B cell (primary cell): Measurements from ENCODE around the gene MEGF11. TPM values are rescaled to one million over a fixed set of nuclear protein-coding genes. Genes with fewer than 3 reads are reported as not detected.

Source experiments
- ATAC-seq: fragments of 200-7000 bp; cut with Tn5 transposase; one replicate; pipeline ENCODE4 v1.10.0; 2021; ENCODE audit warnings: low read depth, mild to moderate bottlenecking, moderate number of reproducible peaks, moderate library complexity
- CTCF ChIA-PET: fragments of 350-600 bp; sonication (Branson Sonifier 250); formaldehyde crosslinking; loops from one replicate; lab custom pipeline; 2021; ENCODE audit warnings: antibody characterized with exemption, inconsistent platforms; lab: Charles Lee
- POLR2A ChIA-PET: fragments of 350-600 bp; sonication (Branson Sonifier 250); formaldehyde crosslinking; loops from one replicate; lab custom pipeline; 2021; ENCODE audit warnings: antibody characterized with exemption; lab: Charles Lee
- DNase-seq: peaks from one replicate; pipeline ENCODE4 v3.0.0; 2013
- H2AFZ ChIP-seq: 2 replicates; pipeline ENCODE4 v1.6.1; 2012; ENCODE audit warnings: mild to moderate bottlenecking, low read depth, low read length; ENCODE audit not compliant: insufficient read depth, poor library complexity, severe bottlenecking
- H3K27ac ChIP-seq, 2 donors: 1 replicate in 1 of 2; 2 replicates in 1 of 2; pipeline ENCODE4 v1.5.1; 2012 to 2013; ENCODE audit warnings: low read length in 2 of 2, mild to moderate bottlenecking in 2 of 2, moderate library complexity in 1 of 2
- H3K27me3 ChIP-seq, 4 experiments: fragments of 200-600 bp in 1 of 4; sonication (generic) in 1 of 4; replicated peaks in 1 of 4; 1 replicate in 2 of 4; 2 replicates in 2 of 4; pipeline versions ENCODE4 v1.6.1 to v1.7.0; 2013 to 2016; ENCODE audit warnings: low read length in 3 of 4, mild to moderate bottlenecking in 2 of 4, mixed read lengths in 1 of 4, moderate library complexity in 1 of 4; ENCODE audit not compliant: insufficient read depth in 4 of 4, control insufficient read depth in 3 of 4; ENCODE audit errors: control extremely low read depth in 1 of 4
- H3K36me3 ChIP-seq, 2 experiments: replicated peaks in 1 of 2; 1 replicate in 1 of 2; 2 replicates in 1 of 2; pipeline versions ENCODE4 v1.6.1 to v1.7.1; 2013; ENCODE audit warnings: low read length in 1 of 2; ENCODE audit not compliant: insufficient read depth in 2 of 2, control insufficient read depth in 1 of 2; ENCODE audit errors: control extremely low read depth in 1 of 2, extremely low read depth in 1 of 2
- H3K4me1 ChIP-seq, 2 donors: fragments of 200-600 bp in 1 of 2; sonication (generic) in 1 of 2; 1 replicate in 1 of 2; 2 replicates in 1 of 2; pipeline versions ENCODE4 v1.5.1 to v1.6.1; 2013 to 2017; ENCODE audit warnings: low read length in 2 of 2; ENCODE audit not compliant: control insufficient read depth in 2 of 2, insufficient read depth in 2 of 2
- H3K4me2 ChIP-seq: replicated peaks from 2 replicates; pipeline ENCODE3; 2012; ENCODE audit warnings: mild to moderate bottlenecking, low read depth, low read length; ENCODE audit not compliant: poor library complexity, severe bottlenecking
- H3K4me3 ChIP-seq, 5 experiments: fragments of 200-600 bp in 1 of 5; sonication (generic) in 1 of 5; 1 replicate in 3 of 5; 2 replicates in 2 of 5; pipeline versions ENCODE4 v1.5.1 to v1.7.0; 2011 to 2016; ENCODE audit warnings: low read length in 4 of 5, mild to moderate bottlenecking in 4 of 5, low read depth in 2 of 5, control low read depth in 1 of 5, moderate library complexity in 1 of 5; ENCODE audit not compliant: insufficient read depth in 1 of 5; ENCODE audit errors: control extremely low read depth in 1 of 5, extremely low read depth in 1 of 5
- H3K79me2 ChIP-seq: fragments of 200-600 bp; sonication (generic); one replicate; pipeline ENCODE4 v1.6.0; 2016; ENCODE audit warnings: low read length; ENCODE audit not compliant: control insufficient read depth, insufficient read depth
- H3K9ac ChIP-seq: fragments of 200-600 bp; sonication (generic); 2 replicates; pipeline ENCODE4 v1.6.1; 2017; ENCODE audit warnings: mild to moderate bottlenecking, low read length, moderate library complexity
- H3K9me3 ChIP-seq, 3 donors: one replicate each; pipeline versions ENCODE4 v1.6.1 to v1.7.1; 2013; ENCODE audit warnings: low read length in 2 of 3; ENCODE audit not compliant: control insufficient read depth in 2 of 3, insufficient read depth in 1 of 3; ENCODE audit errors: control extremely low read depth in 1 of 3
- H4K20me1 ChIP-seq: 2 replicates; pipeline ENCODE4 v1.6.0; 2012; ENCODE audit warnings: mild to moderate bottlenecking, low read length; ENCODE audit not compliant: insufficient read depth, control insufficient read depth, poor library complexity, severe bottlenecking
- H3K27ac Mint-ChIP-seq: one replicate; pipeline ENCODE4 v1.8.0; 2021; ENCODE audit warnings: mixed read lengths
- H3K27me3 Mint-ChIP-seq: one replicate; pipeline ENCODE4 v1.8.0; 2021; ENCODE audit warnings: mixed read lengths
- H3K4me1 Mint-ChIP-seq: one replicate; pipeline ENCODE4 v1.8.0; 2021; ENCODE audit warnings: mixed read lengths
- H3K4me3 Mint-ChIP-seq: one replicate; pipeline ENCODE4 v1.8.0; 2021; ENCODE audit warnings: mixed read lengths
- H3K9me3 Mint-ChIP-seq: one replicate; pipeline ENCODE4 v1.8.0; 2022; ENCODE audit warnings: mixed read lengths; ENCODE audit not compliant: insufficient read depth
- CTCF ChIP-seq: fragments of 200-600 bp; IDR thresholded peaks from one replicate; pipeline ENCODE4 v1.8.0; 2022; ENCODE audit warnings: antibody characterized with exemption, mild to moderate bottlenecking
- EZH2 ChIP-seq: IDR thresholded peaks from 2 replicates; pipeline ENCODE4 v1.6.1; 2012; ENCODE audit warnings: borderline replicate concordance, low read depth, mild to moderate bottlenecking, moderate library complexity, low read length; ENCODE audit not compliant: insufficient read depth, poor library complexity, severe bottlenecking
- WGBS: methylation state at CpG from one replicate; pipeline ENCODE4 v1.1.5; 2013; ENCODE audit warnings: missing lambda C conversion rate; ENCODE audit not compliant: insufficient coverage; 5-methylcytosine and 5-hydroxymethylcytosine counted together
- intact Hi-C: fragments of 100-400 bp; cut with micrococcal nuclease; formaldehyde crosslinking; loops from one replicate; pipeline ENCODE4 v1.10.0; 2022
- polyA plus RNA-seq: library from polyadenylated mRNA; depleted of rRNA; stranded (reverse); fragments of >200 nt; gene quantifications from 2 replicates; pipeline ENCODE4 v1.2.3, GENCODE V29; 2012
- total RNA-seq, 2 donors: library from RNA; stranded (reverse); fragments of 120-200 nt in 1 of 2; gene quantifications; 1 replicate in 1 of 2; 2 replicates in 1 of 2; pipeline versions ENCODE4 v1.2.3 to v1.2.4, GENCODE V29; 2013 to 2022

The MEGF11 gene
- total and polyA plus RNA-seq, 2 donors (not counting 1 experiment from before 2014, with no cell fraction given) = 0.04 to 0.34 TPM

DNA sequence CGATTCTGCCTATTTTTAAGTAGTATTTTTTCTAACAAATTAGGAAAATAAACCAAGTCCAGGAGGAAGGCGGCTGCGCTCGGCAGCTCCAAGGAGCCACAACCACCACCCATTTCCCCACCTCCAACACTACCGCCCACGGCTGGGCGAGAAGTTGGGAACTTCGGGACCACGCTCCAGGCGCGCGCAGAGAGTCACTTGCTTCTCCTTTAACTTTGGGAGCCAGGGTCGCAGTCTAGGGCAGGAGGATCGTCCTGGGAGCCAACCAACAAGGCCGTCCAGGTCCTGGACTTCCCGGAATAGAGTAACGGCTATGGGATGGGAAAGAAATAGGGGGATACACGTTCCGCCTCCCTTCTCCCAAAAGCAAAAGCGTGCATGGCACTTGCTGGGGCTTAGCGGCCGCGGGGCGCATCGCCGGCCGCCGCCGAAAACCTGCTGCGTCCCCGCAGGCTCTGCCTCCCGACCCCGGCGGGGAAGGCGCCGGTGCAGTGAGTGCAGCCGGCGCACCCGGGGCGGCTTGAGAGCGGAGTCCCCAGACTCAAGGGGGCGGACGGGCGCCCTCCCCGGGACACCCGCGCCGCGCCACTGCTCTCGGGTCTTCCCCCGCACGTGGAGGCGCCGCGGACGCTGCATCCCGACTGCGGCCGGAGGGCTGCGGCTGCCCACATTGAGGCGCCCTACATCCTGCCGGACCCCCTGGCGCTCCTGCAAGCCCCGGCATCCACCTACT, 699 bp downstream of the MEGF11 start:
- Mint-ChIP-seq H3K9me3 (no peaks in the 10 kb centered on the region), H3K4me1 (peaks cover 27% of the 10 kb centered on the region), H3K27ac (no peak overlapping the region), H3K27me3 (peaks cover 62% of the 10 kb centered on the region), H3K4me3 (peak overlapping the region; percentile 81)
- ATAC-seq = peak; percentile 37
- H4K20me1 ChIP-seq = no peaks in the 10 kb centered on the region
- TF ChIP-seq EZH2 (no peak), CTCF (no peak)
- H3K79me2 ChIP-seq = no peaks in the 10 kb centered on the region
- H3K9me3 ChIP-seq = peaks cover 0 to 10% (median 0%) of the 10 kb centered on the region in 3 donors
- peak overlapping the region; percentile 100 for H3K4me2 ChIP-seq
- ChIA-PET CTCF (no interaction called here), POLR2A (interaction anchor here (1.0 kb wide), 1 partner anchor 449 kb away, joined by 3 read pairs; the partner anchor contains the start of gene SMAD6)
- intact Hi-C loops = loop anchor here (2.0 kb wide), 1 partner anchor 246 kb away; no protein-coding TSS in a partner anchor
- H3K4me1 ChIP-seq = peaks cover 32 to 33% of the 10 kb centered on the region in 2 donors
- no peak overlapping the region for H3K27ac ChIP-seq
- under 1% methylated on average over 61 of the region's 64 CpGs for WGBS
- no peaks in the 10 kb centered on the region for H3K36me3 ChIP-seq
- peak overlapping the region; percentile 38 to 88 (median 57) for H3K4me3 ChIP-seq
- peak overlapping the region; percentile 76 for H2AFZ ChIP-seq
- peak; percentile 54 for DNase-seq
- H3K9ac ChIP-seq = peak overlapping the region; percentile 72
- H3K27me3 ChIP-seq = peaks cover 0 to 69% (median 33%) of the 10 kb centered on the region in 4 experiments
